ENCODE results near the gene SLAIN2.

Gene SLAIN2

GRCh38 chr4:48369248-48369647, 27.9 kb downstream of the SLAIN2 start:
- TF ChIP-seq CTCF (IDR thresholded peaks at IDR 0.05), result no peak
- no peak overlapping the region for H3K27ac ChIP-seq

GRCh38 chr4:48369771-48370170, 28.4 kb downstream of the SLAIN2 start:
- TF ChIP-seq CTCF (IDR thresholded peaks at IDR 0.05), result no peak

More at GRCh38 chr4:48369248-48369647, 27.9 kb downstream of the SLAIN2 start:
- Histone ChIP-seq H3K36me3 (no peaks in the 10 kb centered on the region), H3K4me1 (ENCODE audit: control insufficient read depth in 1 of 2, insufficient read depth in 1 of 2, low read depth in 1 of 2, low read length in 1 of 2) (peaks cover 11 to 19% of the 10 kb centered on the region in 2 experiments), H3K9me3 (no peaks in the 10 kb centered on the region), H3K27me3 (no peaks in the 10 kb centered on the region), H3K4me3 (ENCODE audit: low read depth in 1 of 2, low read length in 1 of 2) (no peak overlapping the region)

GRCh38 chr4:48370260-48371134, 29.2 kb downstream of the SLAIN2 start:
- H3K4me1 ChIP-seq (ENCODE audit: control insufficient read depth in 1 of 2, insufficient read depth in 1 of 2, low read depth in 1 of 2, low read length in 1 of 2), result peaks cover 11 to 19% of the 10 kb centered on the region in 2 experiments
- no peaks in the 10 kb centered on the region for H3K36me3 ChIP-seq
- no peak overlapping the region for H3K27ac ChIP-seq
- no peak for TF ChIP-seq CTCF (IDR thresholded peaks at IDR 0.05)
- no peaks in the 10 kb centered on the region for H3K27me3 ChIP-seq
- H3K9me3 ChIP-seq, result no peaks in the 10 kb centered on the region
- no peak overlapping the region for H3K4me3 ChIP-seq (ENCODE audit: low read depth in 1 of 2, low read length in 1 of 2)

More at GRCh38 chr4:48369771-48370170, 28.4 kb downstream of the SLAIN2 start:
- H3K27ac ChIP-seq, result no peak overlapping the region
- H3K4me1 ChIP-seq (ENCODE audit: control insufficient read depth in 1 of 2, insufficient read depth in 1 of 2, low read depth in 1 of 2, low read length in 1 of 2), result peaks cover 11 to 19% of the 10 kb centered on the region in 2 experiments
- no peaks in the 10 kb centered on the region for H3K9me3 ChIP-seq
- no peak overlapping the region for H3K4me3 ChIP-seq (ENCODE audit: low read depth in 1 of 2, low read length in 1 of 2)
- no peaks in the 10 kb centered on the region for H3K27me3 ChIP-seq
- no peaks in the 10 kb centered on the region for H3K36me3 ChIP-seq

GRCh38 chr4:48372272-48372671, 30.9 kb downstream of the SLAIN2 start:
- no peak for TF ChIP-seq CTCF (IDR thresholded peaks at IDR 0.05)
- H3K9me3 ChIP-seq, result no peaks in the 10 kb centered on the region
- H3K4me1 ChIP-seq (ENCODE audit: control insufficient read depth in 1 of 2, insufficient read depth in 1 of 2, low read depth in 1 of 2, low read length in 1 of 2), result peaks cover 11 to 19% of the 10 kb centered on the region in 2 experiments
- no peaks in the 10 kb centered on the region for H3K36me3 ChIP-seq
- no peaks in the 10 kb centered on the region for H3K27me3 ChIP-seq
- H3K27ac ChIP-seq, result no peak overlapping the region
- H3K4me3 ChIP-seq (ENCODE audit: low read depth in 1 of 2, low read length in 1 of 2), result no peak overlapping the region

- H3K4me3 ChIP-seq (ENCODE audit: low read depth in 1 of 2, low read length in 1 of 2), result no peak overlapping the region
- H3K36me3 ChIP-seq, result peaks cover 12% of the 10 kb centered on the region
- no peaks in the 10 kb centered on the region for H3K9me3 ChIP-seq
- no peaks in the 10 kb centered on the region for H3K27me3 ChIP-seq
- H3K4me1 ChIP-seq (ENCODE audit: control insufficient read depth in 1 of 2, insufficient read depth in 1 of 2, low read depth in 1 of 2, low read length in 1 of 2), result peaks cover 18 to 32% of the 10 kb centered on the region in 2 experiments
- no peak overlapping the region for H3K27ac ChIP-seq
- TF ChIP-seq CTCF (IDR thresholded peaks at IDR 0.05), result no peak
Measured at GRCh38 chr4:48375651-48376304, 34.4 kb downstream of the SLAIN2 start.

All from neutrophil (primary cell).